GM18517 (cell line): ENCODE data around the gene SAMD3.
"Not testable (repeated sequence)": the region's sequence is repeated elsewhere in the genome, so short reads cannot be mapped to it uniquely, and the experiment has no call there.

Experiments used
- ATAC-seq: cut with Tn5 transposase; IDR thresholded peaks from one replicate; pipeline ENCODE4 v1.9.1; 2021; ENCODE audit warnings: mild to moderate bottlenecking, moderate library complexity; ENCODE audit not compliant: unreplicated experiment

The SAMD3 gene

GRCh38 chr6:130182466-130182865 lies 40.3 kb downstream of the SAMD3 start:
- ATAC-seq = no peak

- ATAC-seq = no peak
Measured at GRCh38 chr6:130178692-130179091, 44.1 kb downstream of the SAMD3 start.

- ATAC-seq = no peak
Measured at GRCh38 chr6:130176378-130176777, 46.4 kb downstream of the SAMD3 start.

- ATAC-seq = not testable (repeated sequence)
Measured at GRCh38 chr6:130173377-130174004, 49.3 kb downstream of the SAMD3 start.

DNA sequence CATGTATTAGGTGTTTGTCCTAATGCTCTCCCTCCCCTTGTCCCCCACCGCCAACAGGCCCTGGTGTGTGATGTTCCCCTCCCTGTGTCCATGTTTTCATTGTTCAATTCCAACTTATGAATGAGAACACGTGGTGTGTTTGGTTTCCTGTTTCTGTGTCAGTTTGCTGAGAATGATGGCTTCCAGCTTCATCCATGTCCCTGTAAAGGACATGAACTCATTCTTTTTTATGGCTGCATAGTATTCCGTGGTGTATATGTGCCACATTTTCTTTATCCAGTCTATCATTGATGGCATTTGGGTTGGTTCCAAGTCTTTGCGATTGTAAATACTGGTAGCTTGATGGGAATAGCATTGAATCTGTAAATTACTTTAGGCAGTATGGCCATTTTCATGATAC lies 52.6 kb downstream of the SAMD3 start:
- not testable (repeated sequence) for ATAC-seq

- no peak for ATAC-seq
Measured at GRCh38 chr6:130167655-130168054, 55.1 kb downstream of the SAMD3 start.

DNA sequence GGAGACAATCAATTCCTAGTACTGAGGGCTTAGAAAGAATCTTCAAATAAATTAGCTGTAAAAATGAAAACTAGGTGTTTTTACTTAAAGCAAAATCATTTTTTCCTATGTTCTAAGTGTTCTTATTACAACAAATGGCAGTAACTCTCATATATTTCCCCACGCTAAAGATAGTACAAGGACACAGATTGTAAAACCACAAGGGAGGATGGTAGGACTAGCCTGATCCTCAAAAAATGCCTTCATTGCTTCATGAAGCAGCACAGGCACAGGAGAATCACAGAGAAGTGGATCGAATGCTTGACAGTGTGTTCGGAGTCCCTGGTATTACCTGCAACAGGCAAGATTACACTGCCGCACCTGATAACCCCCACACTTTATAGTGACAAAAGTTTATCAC lies 58.5 kb downstream of the SAMD3 start:
- no peak for ATAC-seq

- no peak for ATAC-seq
Measured at GRCh38 chr6:130163266-130163665, 59.5 kb downstream of the SAMD3 start.

DNA sequence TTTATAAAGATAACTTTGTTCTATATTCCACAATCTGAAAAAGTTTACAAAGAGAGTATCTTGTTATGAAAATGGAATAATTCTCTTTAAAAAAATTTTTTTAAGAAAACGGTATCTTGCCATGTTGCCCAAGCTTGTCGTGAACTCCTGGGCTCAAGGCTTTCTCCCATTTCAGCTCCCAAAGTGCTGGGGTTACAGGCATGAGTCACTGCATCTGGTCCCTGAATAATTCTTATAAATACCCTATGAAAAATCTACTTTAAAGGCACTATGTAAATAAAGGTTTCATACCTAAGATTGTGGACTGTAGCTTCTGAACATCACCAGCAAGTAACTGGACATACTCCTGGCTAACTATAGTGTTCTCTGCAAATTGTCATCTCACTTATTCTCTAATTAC lies 60.3 kb downstream of the SAMD3 start:
- ATAC-seq = no peak

DNA sequence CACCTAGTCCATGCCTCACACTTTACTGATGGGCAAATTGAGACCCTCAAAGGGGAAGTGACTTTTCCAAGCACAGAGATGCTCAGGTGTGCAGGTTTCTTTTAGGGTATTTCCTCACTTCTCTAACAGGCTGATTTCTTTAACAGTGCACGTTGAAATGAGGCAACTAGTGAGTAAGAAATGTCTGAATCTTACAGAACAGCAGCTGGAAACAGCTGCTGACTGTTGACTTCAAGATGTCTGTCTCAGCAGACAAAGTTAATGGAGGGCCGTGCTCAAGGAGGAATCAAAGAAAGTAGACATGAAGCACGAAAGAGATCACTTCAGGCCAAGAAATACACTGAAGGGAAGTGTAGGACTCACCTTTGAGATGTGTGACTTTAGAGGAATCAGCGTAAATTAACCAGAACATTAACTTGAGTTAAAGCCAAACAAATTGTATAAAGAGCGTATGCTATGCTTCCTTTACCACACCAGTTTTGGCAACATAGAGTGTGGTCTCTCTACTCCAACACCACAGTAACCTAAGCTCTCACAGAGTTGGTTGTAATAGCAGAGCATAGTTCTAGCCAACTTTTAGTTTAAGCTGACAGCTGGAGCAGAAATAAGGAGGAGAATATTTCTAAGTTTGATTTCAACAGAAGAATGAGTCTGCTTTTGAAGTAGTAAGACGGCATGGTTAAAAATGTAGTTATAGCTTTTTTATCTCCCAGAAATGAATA lies 60.9 kb downstream of the SAMD3 start:
- no peak for ATAC-seq

DNA sequence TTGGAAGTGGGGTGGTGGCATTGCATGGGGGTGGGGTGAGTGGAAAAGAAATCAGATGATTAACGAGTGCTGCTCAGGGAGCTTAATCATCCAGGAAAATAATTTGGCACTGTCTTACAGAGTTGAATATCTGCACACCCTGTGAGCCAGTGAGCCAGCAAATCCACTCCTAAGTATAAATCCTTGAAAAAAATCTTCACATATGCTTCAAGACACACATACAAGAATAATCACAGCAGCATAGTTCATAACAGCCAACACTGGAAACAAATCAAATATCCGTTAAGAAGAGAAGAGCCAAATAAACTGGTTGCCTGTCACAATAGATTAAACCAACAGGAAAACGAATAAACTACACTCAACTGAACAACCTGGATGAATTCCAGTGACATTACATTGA lies 62.8 kb downstream of the SAMD3 start:
- ATAC-seq = no peak

DNA sequence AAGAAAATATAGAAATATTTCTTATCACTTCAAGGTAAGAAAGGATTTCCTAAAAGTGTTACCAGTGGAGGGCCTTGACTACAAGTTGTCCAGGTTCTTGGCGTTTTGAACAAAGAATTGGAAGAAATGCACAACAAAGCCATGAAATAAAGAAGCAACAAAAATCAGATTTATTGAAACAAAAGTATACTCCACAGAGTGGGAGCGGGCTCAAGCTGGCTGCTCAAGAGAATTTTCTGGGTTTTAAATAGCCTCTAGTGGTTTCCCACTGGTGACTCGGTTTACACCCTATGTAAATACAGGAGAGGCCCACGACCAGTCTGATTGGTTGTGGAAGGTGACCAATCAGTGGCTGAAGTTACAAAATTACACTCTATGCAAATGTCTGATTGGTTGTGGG lies 64.2 kb downstream of the SAMD3 start:
- ATAC-seq = no peak

- no peak for ATAC-seq
Measured at GRCh38 chr6:130158056-130158455, 64.7 kb downstream of the SAMD3 start.

DNA sequence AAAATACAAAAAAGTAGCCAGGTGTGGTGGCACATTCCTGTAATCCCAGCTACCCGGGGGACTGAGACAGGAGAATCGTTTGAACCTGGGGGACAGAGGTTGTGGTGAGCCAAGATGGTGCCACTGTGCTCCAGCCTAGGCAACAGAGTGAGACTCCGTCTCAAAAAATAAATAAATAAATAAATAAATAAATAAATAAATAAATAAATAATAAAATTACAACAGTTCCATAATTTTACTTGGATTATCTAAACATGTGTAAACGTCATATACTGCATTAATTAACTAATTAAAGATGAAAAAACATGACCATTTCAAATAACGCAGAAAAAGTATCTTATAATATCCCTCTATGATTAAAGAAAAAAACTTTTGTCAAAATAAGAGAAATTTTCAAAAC lies 65.8 kb downstream of the SAMD3 start:
- ATAC-seq = no peak

- ATAC-seq = no peak
Measured at GRCh38 chr6:130152908-130153510, 69.7 kb downstream of the SAMD3 start.

DNA sequence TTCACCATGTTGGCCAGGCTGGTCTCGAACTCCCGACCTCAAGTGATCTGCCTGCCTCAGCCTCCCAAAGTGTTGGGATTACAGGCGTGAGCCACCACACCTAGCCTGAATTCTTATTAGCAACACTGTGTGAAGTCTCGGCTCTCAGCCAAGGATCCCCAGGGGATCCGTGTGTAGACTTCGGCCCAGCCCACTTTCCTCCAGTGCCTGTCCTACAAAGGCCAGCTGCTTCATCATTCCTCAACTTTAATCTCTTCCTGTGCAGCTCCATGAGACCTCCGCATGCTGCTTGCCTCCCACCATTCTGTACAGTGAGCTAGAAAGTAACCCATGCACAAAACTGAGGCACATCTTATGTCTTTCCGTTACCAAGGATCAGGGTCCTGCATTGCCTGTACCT lies 71.8 kb downstream of the SAMD3 start:
- ATAC-seq = no peak

DNA sequence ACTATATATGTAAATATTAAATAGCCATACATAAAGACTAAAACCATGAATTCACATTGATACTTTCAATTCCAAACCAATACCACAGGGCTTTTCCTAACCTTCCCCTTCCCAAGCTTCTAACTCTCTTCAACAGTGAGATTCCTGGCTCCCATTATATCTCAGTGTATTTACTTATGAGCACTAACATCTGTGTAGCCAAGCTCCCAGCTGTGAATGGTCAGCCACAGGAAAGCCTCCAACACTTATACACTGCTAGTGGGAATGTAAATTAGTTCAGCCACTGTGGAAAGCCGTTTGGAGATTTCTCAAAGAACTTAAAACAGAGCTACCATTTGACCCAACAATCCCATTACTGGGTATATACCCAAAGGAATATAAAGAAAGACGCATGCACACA lies 73.7 kb downstream of the SAMD3 start:
- not testable (repeated sequence) for ATAC-seq

- no peak for ATAC-seq
Measured at GRCh38 chr6:130148181-130148580, 74.6 kb downstream of the SAMD3 start.

DNA sequence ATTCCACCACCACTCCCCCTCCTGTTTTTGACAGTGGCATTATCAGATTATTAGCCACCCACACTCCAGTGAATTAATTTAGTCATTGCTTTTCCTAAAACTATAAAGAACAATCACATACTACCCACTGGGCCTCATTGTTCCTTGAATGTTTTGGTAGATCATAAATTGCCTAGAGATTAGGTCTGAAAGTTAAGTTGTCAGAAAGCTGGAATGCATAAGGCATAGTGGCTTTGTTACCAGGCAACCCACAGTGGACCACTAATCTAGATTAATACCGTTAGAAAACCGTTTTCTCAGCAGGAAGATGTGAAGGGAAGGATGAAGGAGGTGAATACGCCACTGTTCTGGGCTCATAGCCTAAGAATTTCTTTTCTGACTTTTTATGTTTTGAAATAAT lies 75.6 kb downstream of the SAMD3 start:
- no peak for ATAC-seq

DNA sequence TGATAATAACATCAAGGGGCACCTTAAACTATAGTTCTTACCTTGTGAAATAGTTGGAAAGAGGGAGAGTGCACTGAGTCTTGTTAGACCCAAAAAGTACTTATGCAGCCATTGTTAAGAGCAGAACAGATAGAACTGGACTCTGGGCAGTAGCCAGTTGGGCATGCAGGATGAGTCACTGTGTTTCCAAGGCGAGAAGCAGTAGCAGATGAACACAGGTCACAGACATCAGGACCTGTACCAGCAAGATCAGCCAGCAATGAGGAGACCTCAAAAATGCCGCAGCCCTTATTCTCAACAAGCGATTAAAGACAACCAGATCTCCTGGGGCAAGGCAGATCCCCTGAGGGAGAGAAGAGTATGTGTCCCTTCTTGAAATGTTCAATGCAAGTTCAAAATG lies 79.0 kb downstream of the SAMD3 start:
- ATAC-seq = no peak

DNA sequence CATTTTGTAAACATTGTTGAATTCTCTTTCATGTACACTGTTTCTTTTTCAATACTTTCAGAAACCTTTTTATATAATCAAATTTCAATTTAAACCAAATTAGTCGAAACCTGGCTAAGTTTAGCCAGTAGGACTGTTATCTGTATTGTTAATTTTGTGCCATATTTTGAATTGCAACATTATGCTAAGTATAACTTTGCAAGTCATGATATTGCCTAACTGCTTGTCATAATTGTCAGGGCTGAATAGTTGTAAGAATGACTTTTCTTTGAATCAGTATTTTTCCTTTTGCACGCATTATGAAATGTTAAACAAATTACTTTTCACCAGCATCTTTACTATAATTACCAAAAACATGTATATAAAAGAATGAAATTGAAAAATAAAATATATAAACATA lies 82.7 kb downstream of the SAMD3 start:
- ATAC-seq = no peak

DNA sequence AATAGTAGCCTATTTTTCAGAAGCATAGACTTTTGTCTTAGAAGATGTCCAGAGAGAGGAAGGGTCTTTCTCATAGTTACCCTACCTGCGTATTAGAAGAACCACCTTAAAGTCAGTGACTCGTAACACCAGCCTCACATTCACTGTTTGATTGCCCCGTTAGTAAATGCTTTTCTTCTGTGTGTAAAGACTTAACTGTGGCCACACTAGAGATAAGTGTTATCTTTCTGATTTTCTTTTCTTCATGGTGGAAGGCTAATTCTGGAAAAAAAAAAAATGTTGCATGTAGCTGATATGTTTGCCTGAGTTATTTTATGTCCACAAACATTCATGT lies 83.9 kb downstream of the SAMD3 start:
- ATAC-seq = peak; percentile 33
